GM18519 (cell line): ENCODE results near the gene LRCH3.

ENCODE experiments used
- ATAC-seq: cut with Tn5 transposase; IDR thresholded peaks from one replicate; pipeline ENCODE4 v1.9.1; 2021; ENCODE audit warnings: mild to moderate bottlenecking, moderate library complexity; ENCODE audit not compliant: unreplicated experiment, low FRiP score

Gene LRCH3

GRCh38 chr3:197791113-197791891, at the start of gene LRCH3:
Gene LRCH3, plus strand, starts transcription at chr3:197791254. Its CDS starts 25 bp downstream, at chr3:197791279.
- peak; percentile 39 for ATAC-seq

- no peak for ATAC-seq
Measured at GRCh38 chr3:197742787-197743186, 48.3 kb upstream of the LRCH3 start.

- ATAC-seq = no peak
Measured at GRCh38 chr3:197746209-197746608, 44.8 kb upstream of the LRCH3 start.

GRCh38 chr3:197746801-197747237, 44.2 kb upstream of the LRCH3 start:
- ATAC-seq = no peak

- no peak for ATAC-seq
Measured at GRCh38 chr3:197748597-197749314, 42.3 kb upstream of the LRCH3 start.

- ATAC-seq = peak; percentile 23
Measured at GRCh38 chr3:197749315-197749600, 41.8 kb upstream of the LRCH3 start.

GRCh38 chr3:197749601-197750395, 41.3 kb upstream of the LRCH3 start, which contains the start of gene FYTTD1:
Gene FYTTD1, plus strand, starts transcription at chr3:197749883. Its CDS starts 89 bp downstream, at chr3:197749972.
- ATAC-seq = peak; percentile 55

- ATAC-seq = no peak
Measured at GRCh38 chr3:197750396-197750831, 40.6 kb upstream of the LRCH3 start.

- ATAC-seq = no peak
Measured at GRCh38 chr3:197750858-197751737, 40.0 kb upstream of the LRCH3 start.

- ATAC-seq = no peak
Measured at GRCh38 chr3:197752107-197752506, 38.9 kb upstream of the LRCH3 start.

GRCh38 chr3:197753263-197753662, 37.8 kb upstream of the LRCH3 start:
- no peak for ATAC-seq

GRCh38 chr3:197756704-197757103, 34.4 kb upstream of the LRCH3 start:
- ATAC-seq = no peak

- ATAC-seq = no peak
Measured at GRCh38 chr3:197758512-197758911, 32.5 kb upstream of the LRCH3 start.

GRCh38 chr3:197761784-197762183, 29.3 kb upstream of the LRCH3 start:
- no peak for ATAC-seq

- ATAC-seq = no peak
Measured at GRCh38 chr3:197775317-197775716, 15.7 kb upstream of the LRCH3 start.

- ATAC-seq = no peak
Measured at GRCh38 chr3:197782230-197782629, 8.8 kb upstream of the LRCH3 start.

- ATAC-seq = no peak
Measured at GRCh38 chr3:197784019-197784585, 7.0 kb upstream of the LRCH3 start.

- ATAC-seq = no peak
Measured at GRCh38 chr3:197787412-197787811, 3.6 kb upstream of the LRCH3 start.

GRCh38 chr3:197789309-197789708, 1.7 kb upstream of the LRCH3 start:
- no peak for ATAC-seq

- no peak for ATAC-seq
Measured at GRCh38 chr3:197790033-197790432, 1.0 kb upstream of the LRCH3 start.
